Measurements from ENCODE around the gene IDH2. TPM values are rescaled to one million over a fixed set of nuclear protein-coding genes. Genes with fewer than 3 reads are reported as not detected.

Gene IDH2
- total and polyA plus RNA-seq, 2 of the 4 experiments (the other 2 are of a cell fraction), result 84.9 to 118 TPM

DNA sequence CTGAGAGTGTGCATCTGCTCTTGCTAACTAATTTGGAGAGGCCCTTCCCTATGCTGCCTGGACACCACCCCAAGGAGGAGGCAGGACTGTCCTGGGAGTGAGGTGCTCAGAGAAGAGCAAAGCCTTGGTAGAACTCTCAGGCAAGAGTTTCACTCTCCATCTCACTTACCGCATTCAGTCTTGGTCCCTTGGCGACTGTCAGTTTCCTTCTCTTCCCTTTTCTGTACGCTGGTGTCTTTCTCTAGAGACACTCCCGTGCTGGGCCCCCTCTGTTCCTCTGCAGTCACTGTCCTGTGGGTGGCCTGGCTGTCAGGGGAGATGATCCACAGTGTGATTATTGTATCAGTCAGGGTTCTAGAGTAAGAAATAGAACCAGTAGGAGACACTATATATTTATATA, 44.0 kb downstream of the IDH2 start:
- H4K91ac ChIP-seq (ENCODE audit: insufficient read depth, low read depth, low read length), result no peak overlapping the region

More for the DNA sequence above, 44.0 kb downstream of the IDH2 start:
- H4K5ac ChIP-seq (ENCODE audit: low read depth, low read length), result no peak overlapping the region
- in situ Hi-C loops (cut with MboI; ENCODE audit: low sequenced_read_pairs), result no loop called here
- no peak overlapping the region for H3K14ac ChIP-seq (replicated peaks; ENCODE audit: low read depth, low read length)
- H3K23ac ChIP-seq (ENCODE audit: low read depth, low read length), result no peak overlapping the region
- no peak overlapping the region for H3K27ac ChIP-seq (ENCODE audit: insufficient read depth, low read length)
- no peak overlapping the region for H3K56ac ChIP-seq (ENCODE audit: extremely low read depth, insufficient read depth, low read length)
- peaks cover 23% of the 10 kb centered on the region for H3K9me1 ChIP-seq (ENCODE audit: insufficient read depth, low read length)
- no peaks in the 10 kb centered on the region for H3K27me3 ChIP-seq (ENCODE audit: control insufficient read depth, insufficient read depth, low read length)
- no peak for TF ChIP-seq NFE2L2 (IDR thresholded peaks at IDR 0.05; ENCODE audit: low read depth, low read length)
- no peak for TF ChIP-seq RCOR1 (IDR thresholded peaks at IDR 0.05; ENCODE audit: insufficient replicate concordance, low read length)
- no peak for TF ChIP-seq POLR2A (IDR thresholded peaks at IDR 0.05; ENCODE audit: low read depth, low read length)
- TF ChIP-seq RAD21 (IDR thresholded peaks at IDR 0.05; ENCODE audit: low read length), result no peak
- TF ChIP-seq, protein P1, sequence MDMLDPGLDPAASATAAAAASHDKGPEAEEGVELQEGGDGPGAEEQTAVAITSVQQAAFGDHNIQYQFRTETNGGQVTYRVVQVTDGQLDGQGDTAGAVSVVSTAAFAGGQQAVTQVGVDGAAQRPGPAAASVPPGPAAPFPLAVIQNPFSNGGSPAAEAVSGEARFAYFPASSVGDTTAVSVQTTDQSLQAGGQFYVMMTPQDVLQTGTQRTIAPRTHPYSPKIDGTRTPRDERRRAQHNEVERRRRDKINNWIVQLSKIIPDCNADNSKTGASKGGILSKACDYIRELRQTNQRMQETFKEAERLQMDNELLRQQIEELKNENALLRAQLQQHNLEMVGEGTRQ (IDR thresholded peaks at IDR 0.05; ENCODE audit: low read depth, low read length), result no peak
- TF ChIP-seq, protein P2, sequence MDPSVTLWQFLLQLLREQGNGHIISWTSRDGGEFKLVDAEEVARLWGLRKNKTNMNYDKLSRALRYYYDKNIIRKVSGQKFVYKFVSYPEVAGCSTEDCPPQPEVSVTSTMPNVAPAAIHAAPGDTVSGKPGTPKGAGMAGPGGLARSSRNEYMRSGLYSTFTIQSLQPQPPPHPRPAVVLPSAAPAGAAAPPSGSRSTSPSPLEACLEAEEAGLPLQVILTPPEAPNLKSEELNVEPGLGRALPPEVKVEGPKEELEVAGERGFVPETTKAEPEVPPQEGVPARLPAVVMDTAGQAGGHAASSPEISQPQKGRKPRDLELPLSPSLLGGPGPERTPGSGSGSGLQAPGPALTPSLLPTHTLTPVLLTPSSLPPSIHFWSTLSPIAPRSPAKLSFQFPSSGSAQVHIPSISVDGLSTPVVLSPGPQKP (IDR thresholded peaks at IDR 0.05; ENCODE audit: borderline replicate concordance, low read depth, low read length), result no peak
- TF ChIP-seq CHD1 (IDR thresholded peaks at IDR 0.05; ENCODE audit: low read depth, low read length), result no peak
- no peak for TF ChIP-seq MAZ (IDR thresholded peaks at IDR 0.05; ENCODE audit: borderline replicate concordance, low read depth, low read length)
- DNase-seq, result no peak
- no peak overlapping the region for H2AK5ac ChIP-seq (ENCODE audit: low read depth, low read length)
- peaks cover 3% of the 10 kb centered on the region; the same call in 1 of the 2 replicates for H3K4me1 ChIP-seq (ENCODE audit: control insufficient read depth, insufficient read depth, low read length)
- no peak overlapping the region for H3K9ac ChIP-seq (ENCODE audit: low read depth, low read length)
- H3K4me2 ChIP-seq (ENCODE audit: low read depth, low read length), result no peak overlapping the region
- ChIA-PET CTCF (no interaction called here), POLR2A (ENCODE audit: unreplicated experiment) (no interaction called here)
- no peaks in the 10 kb centered on the region for H3K36me3 ChIP-seq (ENCODE audit: control insufficient read depth, insufficient read depth, low read length)
- no peak overlapping the region for H2BK15ac ChIP-seq (ENCODE audit: low read depth, low read length)
- no peak overlapping the region for H2BK20ac ChIP-seq (ENCODE audit: low read depth, low read length)
- H2AFZ ChIP-seq (replicated peaks; ENCODE audit: low read length, poor library complexity), result no peak overlapping the region
- no TSS peak for BruUV-seq (replicated peaks)
- no peak overlapping the region for H3K4ac ChIP-seq (ENCODE audit: low read depth, low read length)
- peaks cover 5 to 63% of the 10 kb centered on the region in 2 experiments for H3K79me1 ChIP-seq (ENCODE audit: low read depth in 1 of 2, low read length in 2 of 2)
- no peak overlapping the region for H4K8ac ChIP-seq (ENCODE audit: low read depth in 2 of 2, low read length in 2 of 2)
- ATAC-seq (ENCODE audit: low read depth), result no peak
- intact Hi-C loops (cut with micrococcal nuclease), result no loop called here
- no peaks in the 10 kb centered on the region for H3K9me3 ChIP-seq (ENCODE audit: control insufficient read depth, insufficient read depth, low read length)
- no CpG with 5 or more reads among the region's 4 CpGs for WGBS, 2 experiments (ENCODE audit: extremely low coverage in 2 of 2, insufficient read length in 1 of 2)
- H4K20me1 ChIP-seq (ENCODE audit: insufficient read depth, low read length), result peaks cover 25% of the 10 kb centered on the region
- dilution Hi-C loops (cut with HindIII; ENCODE audit: low sequenced_read_pairs, unreplicated experiment), result no loop called here
- no peak overlapping the region for H2AK9ac ChIP-seq (replicated peaks; ENCODE audit: low read depth, low read length, poor library complexity)
- H3K4me3 ChIP-seq (ENCODE audit: insufficient read depth, low read depth, low read length), result no peak overlapping the region
- H2BK120ac ChIP-seq (ENCODE audit: low read depth, low read length), result no peak overlapping the region
- no peak overlapping the region for H3K18ac ChIP-seq (ENCODE audit: low read depth, low read length)
- no peak overlapping the region for H2BK5ac ChIP-seq (ENCODE audit: low read depth, low read length, poor library complexity, severe bottlenecking)
